Measurements from ENCODE around the gene FNBP1.

GRCh38 chr9:129962451-129962864 lies 80.5 kb downstream of the FNBP1 start:
- no peak for TF ChIP-seq POLR2A (IDR thresholded peaks at IDR 0.05)
- TF ChIP-seq, protein P1, sequence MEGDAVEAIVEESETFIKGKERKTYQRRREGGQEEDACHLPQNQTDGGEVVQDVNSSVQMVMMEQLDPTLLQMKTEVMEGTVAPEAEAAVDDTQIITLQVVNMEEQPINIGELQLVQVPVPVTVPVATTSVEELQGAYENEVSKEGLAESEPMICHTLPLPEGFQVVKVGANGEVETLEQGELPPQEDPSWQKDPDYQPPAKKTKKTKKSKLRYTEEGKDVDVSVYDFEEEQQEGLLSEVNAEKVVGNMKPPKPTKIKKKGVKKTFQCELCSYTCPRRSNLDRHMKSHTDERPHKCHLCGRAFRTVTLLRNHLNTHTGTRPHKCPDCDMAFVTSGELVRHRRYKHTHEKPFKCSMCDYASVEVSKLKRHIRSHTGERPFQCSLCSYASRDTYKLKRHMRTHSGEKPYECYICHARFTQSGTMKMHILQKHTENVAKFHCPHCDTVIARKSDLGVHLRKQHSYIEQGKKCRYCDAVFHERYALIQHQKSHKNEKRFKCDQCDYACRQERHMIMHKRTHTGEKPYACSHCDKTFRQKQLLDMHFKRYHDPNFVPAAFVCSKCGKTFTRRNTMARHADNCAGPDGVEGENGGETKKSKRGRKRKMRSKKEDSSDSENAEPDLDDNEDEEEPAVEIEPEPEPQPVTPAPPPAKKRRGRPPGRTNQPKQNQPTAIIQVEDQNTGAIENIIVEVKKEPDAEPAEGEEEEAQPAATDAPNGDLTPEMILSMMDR (IDR thresholded peaks at IDR 0.05): no peak
